C4-2B (cell line): ENCODE measurements around the gene LRRFIP1.

Experiments
- H3K27ac ChIP-seq: fragments of 450-650 bp; 2 replicates; pipeline ENCODE4 v1.5.1; 2017
- ZFX ChIP-seq: fragments of 450-650 bp; IDR thresholded peaks from 2 replicates; pipeline ENCODE4 v1.6.1; 2017
- TF ChIP-seq, protein P1 (sequence below): fragments of 450-650 bp; conservative IDR thresholded peaks from 2 replicates; pipeline ENCODE4 v1.5.1; 2017; ENCODE audit warnings: mild to moderate bottlenecking

Gene LRRFIP1

DNA sequence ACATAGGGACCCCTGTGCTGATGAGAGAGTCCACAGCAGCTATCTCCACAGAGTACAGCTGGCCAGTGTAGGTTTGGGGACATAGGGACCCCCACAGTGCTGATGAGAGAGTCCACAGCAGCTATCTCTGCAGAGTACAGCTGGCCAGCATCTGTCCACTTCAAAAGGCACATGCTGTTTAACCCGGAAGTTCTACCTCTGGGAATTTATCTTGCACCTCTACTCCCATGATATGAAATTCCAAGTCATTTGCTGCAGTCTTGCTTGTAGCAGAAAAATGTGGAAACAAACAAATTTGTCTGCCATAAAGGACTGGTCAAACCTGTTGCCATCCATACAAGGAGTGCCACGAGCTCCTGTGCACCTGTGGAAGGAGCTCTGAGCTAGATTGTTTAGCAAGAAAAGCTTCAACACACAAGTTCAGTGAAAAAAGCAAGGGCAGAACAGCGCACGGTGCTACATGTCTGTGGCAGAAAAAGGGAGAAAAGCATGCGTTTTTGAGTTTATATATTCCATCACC lies 33.1 kb downstream of the LRRFIP1 start:
- TF ChIP-seq, protein P1, sequence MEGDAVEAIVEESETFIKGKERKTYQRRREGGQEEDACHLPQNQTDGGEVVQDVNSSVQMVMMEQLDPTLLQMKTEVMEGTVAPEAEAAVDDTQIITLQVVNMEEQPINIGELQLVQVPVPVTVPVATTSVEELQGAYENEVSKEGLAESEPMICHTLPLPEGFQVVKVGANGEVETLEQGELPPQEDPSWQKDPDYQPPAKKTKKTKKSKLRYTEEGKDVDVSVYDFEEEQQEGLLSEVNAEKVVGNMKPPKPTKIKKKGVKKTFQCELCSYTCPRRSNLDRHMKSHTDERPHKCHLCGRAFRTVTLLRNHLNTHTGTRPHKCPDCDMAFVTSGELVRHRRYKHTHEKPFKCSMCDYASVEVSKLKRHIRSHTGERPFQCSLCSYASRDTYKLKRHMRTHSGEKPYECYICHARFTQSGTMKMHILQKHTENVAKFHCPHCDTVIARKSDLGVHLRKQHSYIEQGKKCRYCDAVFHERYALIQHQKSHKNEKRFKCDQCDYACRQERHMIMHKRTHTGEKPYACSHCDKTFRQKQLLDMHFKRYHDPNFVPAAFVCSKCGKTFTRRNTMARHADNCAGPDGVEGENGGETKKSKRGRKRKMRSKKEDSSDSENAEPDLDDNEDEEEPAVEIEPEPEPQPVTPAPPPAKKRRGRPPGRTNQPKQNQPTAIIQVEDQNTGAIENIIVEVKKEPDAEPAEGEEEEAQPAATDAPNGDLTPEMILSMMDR: no peak
- no peak for TF ChIP-seq ZFX
- peak overlapping the region; percentile 47 for H3K27ac ChIP-seq

DNA sequence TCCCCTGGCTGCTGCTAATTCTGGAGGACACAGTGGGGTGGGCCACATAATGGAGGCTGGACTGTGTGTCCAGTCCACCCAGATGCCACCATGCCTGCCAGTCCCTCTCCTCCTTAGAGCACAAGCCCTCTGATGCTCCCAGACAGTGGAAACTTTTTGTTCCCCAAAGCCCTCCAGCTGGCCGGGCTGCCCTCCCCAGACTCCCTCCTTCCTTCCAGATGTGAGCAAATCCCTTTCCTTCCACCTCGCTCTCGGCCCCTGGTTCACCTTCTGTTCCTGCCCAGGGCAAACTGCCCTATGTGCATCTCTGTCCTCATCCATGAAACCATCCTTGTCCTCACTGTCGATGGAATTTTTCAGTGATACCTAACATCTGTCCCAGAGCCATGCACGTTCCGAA lies 33.9 kb downstream of the LRRFIP1 start:
- TF ChIP-seq ZFX: no peak
- TF ChIP-seq, protein P1: no peak
- peak overlapping the region; percentile 39; the same call in 1 of the 2 replicates for H3K27ac ChIP-seq

DNA sequence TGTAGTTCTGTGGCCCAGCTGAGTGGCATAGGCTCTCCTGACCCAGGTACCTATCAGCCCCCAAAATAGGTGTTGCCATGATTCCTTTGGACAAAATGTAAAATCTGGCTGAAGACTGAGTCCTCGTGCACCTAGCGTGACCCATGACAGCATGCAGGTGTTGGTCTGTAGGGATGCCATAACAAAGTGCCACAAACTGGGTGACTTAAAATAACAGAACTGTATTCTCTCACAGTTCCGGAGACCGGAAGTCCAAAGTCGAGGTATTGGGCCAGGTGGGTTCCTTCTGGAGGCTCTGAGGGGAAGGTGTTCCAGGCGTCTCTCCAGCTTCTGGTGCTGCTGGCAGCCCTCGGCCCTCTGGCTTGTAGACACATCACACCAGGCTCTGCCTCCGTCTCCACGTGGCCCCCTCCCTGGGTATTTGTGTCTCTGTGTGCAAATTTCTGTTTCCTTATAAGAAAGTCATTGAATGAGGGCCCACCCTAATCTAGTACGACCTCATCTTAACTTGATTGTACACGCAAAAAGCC lies 34.5 kb downstream of the LRRFIP1 start:
- TF ChIP-seq, protein P1: no peak
- H3K27ac ChIP-seq: peak overlapping the region; percentile 39

DNA sequence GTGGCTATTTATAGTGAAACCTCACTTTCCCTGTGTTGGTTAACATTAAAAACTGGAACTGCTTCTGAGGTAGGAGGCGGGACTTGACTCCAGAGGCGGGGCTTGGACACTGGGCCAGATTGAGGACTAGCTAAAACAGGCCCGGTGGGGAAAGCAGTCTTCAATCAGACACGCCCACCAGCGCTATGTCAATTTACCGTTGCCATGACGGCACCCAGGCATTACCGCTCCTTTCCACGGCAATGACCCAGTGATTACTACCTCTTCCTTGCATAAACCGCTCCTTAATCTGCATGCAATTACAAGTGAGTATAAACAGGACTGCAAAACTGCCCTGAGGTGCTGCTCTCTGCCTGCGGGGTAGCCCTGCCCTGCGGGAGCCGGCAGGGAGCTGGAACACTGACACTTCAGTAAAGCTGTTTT lies 35.3 kb downstream of the LRRFIP1 start:
- peak overlapping the region; percentile 20; the same call in 1 of the 2 replicates for H3K27ac ChIP-seq
- TF ChIP-seq, protein P1: no peak
- no peak for TF ChIP-seq ZFX

DNA sequence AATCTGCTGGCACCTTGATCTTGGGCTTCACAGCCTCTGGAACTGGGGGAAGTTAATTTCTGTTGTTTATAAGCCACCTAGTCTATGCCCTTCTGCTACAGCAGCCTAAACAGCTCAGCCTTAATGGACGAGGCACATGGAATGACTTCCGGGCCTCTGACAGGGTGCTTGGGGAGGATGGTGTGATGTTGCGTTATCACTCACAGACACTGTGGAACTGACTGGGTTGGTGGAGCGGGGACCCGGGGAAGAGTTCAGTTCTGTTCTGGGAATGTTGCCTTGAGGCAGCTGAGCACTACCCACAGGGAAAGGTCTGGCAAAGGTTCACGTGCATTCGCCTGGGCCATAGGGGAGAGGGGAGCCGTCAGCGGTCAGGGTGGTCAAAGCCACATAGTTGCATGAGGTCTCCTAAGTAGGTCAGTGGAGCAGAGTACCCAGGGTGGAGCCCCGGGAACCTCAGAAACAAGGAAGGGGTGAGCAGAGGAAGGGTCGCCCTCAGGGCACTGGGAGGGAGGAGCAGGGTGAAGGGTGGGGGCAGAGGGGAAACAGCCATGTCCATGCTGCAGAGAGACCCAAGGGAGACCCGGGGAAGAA lies 36.2 kb downstream of the LRRFIP1 start:
- peak overlapping the region; percentile 20; the same call in 1 of the 2 replicates for H3K27ac ChIP-seq
- TF ChIP-seq, protein P1: no peak
- TF ChIP-seq ZFX: no peak

DNA sequence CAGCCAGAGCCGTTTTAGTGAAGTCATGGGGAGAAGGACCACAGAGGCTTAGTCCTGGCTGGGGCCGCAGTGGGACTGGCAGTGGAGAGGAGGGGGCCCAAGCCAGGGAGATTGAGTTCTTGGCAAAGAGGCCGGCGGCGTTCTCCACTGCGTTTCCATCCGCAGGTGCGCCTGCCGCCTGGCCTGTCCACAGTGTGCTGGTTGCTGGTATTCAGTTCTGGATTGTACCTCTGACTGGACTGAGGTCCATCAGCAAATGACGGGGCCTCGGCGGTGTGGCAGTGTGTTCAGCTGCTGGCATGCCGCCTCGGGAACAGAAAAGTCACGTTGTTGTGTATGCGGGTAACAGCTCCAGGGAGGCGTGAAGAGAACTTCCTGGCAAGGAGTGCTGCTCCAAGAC lies 36.8 kb downstream of the LRRFIP1 start:
- H3K27ac ChIP-seq: peak overlapping the region; percentile 20; the same call in 1 of the 2 replicates
- TF ChIP-seq, protein P1: no peak
- no peak for TF ChIP-seq ZFX

DNA sequence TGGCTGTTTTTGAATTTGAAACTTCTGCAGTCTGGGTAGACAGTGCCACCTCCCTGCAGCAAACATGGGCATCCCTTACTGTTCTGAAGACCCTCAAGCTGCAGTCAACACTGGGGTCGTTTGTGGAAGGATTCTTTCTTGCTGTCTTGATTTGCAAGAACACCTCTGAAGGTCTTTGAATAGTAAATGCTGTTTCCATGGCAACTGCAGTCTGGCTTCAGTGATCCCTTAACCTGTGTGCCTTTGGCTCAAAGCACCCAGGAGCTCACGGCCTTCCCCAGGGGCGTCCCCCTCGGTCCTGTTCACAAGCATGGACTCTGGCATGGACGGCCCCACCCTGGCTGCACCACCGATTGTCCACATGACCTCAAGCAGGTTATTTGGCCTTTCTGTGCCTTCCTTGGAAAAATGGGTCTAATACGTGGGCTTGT lies 38.3 kb downstream of the LRRFIP1 start:
- TF ChIP-seq, protein P1: no peak
- no peak for TF ChIP-seq ZFX
- no peak overlapping the region for H3K27ac ChIP-seq
